Left renal pelvis (tissue), 4 donors: Measurements from ENCODE around the gene MYRIP. TPM values are rescaled to one million over a fixed set of nuclear protein-coding genes. Genes with fewer than 3 reads are reported as not detected.
"Not testable (repeated sequence)": the region's sequence is repeated elsewhere in the genome, so short reads cannot be mapped to it uniquely, and the experiment has no call there.

Experiments
- DNase-seq, 4 donors: peaks; one replicate each; pipeline ENCODE4 v3.0.0-alpha.2; 2013; ENCODE audit warnings: low read depth in 4 of 4, low spot score in 3 of 4
- polyA plus RNA-seq, 4 donors: library from polyadenylated mRNA; unstranded; fragments of 120-200 nt; gene quantifications; one replicate each; pipeline ENCODE4 v1.2.1, GENCODE V29; 2013; ENCODE audit not compliant: insufficient read length in 4 of 4

The MYRIP gene
- polyA plus RNA-seq, 4 donors = 1.1 to 2.2 (median 1.8) TPM

DNA sequence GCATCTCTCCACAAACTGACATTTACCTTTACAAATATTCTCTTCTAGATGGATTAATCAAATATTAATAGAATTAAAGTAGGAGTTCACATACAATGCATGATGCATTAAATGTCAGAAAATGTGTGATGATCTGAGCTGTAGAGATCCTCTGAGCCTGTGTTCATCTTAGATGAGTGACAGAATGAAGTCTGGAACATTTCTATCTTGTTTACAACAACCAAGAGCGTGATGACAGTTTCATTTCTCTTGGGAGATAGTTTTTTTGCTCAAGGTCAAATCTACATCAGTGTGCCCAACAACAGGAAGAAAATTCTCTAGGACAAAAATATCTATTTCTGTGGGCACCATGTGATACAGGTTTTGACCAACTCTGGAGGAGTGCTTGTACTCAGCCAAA is 211.9 kb downstream of the MYRIP start:
- DNase-seq = no peak

DNA sequence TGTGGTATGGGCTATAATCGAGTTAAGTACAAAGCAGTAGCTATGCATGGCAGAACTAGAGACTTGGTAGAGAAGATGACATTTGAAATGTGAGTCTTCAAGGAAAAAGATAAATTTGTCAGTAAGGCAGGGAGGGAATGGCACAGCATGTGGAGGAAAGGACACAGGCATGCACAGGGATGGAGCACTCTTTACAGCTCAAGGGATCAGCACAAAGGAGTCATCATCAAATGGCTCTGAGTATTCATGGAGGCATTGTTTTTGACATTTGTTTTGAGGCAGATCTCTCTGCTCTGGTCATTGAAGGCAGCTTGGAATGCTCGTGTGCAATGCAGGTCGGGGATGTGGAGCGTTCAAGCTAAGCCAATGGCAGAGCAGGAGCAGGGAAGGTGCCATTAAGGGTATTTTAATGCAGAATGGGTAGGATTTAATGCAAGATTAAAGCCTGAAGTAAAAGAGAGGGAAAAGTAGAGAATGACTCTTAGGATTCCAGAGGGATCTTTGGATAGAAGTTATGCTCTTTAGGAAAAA is 213.0 kb downstream of the MYRIP start:
- DNase-seq = no peak

DNA sequence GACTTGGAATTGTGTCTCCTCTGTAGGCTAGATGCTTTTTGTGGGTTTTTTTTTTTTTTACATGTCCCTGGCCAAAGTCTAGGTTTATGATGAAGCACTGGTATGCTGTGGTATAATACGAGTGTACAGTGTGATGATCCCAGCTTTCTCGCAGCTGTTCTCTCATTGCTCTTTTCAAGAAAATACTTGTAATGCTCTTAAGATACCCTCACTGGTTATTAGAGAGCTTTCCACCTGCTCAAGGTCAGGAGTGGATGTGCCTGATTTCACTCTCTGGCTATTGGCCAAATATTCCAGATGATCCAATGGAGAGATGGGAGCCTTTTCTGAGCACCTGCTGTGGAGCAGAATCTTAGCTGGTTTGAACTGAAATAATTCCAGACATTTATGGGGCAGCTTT is 215.1 kb downstream of the MYRIP start:
- DNase-seq = no peak

DNA sequence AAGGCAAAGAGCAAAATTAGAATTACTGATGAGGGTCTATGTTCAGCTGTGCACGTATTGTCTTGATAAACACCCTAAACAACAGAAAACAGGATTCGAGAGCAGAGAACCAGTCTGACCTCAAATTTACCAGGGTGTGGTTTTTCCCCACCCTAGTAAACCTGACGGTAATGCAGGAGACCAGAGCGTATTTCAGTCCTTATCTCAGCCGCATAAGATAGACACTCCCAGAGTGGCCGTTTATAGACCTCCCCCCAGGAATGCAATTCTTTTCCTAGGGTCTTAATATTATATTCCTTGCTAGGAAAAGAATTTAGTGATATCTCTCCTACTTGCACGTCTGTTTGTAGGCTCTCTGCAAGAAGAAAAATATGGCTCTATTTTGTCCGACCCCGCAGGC is 216.5 kb downstream of the MYRIP start:
- DNase-seq = not testable (repeated sequence)

DNA sequence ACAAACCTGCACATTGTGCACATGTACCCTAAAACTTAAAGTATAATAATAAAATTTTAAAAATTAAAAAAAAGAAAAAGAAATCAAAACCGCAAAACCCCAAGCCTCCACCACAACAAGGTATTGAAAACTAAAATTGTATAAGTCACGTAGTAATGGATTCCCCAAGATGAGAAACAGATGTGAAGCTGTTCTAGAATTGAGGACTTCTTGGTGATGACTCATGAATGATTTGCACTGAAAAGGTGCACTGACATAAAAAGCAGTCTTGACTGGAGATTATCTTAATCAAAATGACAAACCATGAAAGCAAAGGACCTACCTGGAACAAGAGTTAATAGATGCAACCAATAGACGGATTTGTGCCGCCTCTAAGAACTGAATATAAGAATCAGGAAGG is 225.8 kb downstream of the MYRIP start:
- DNase-seq = no peak

DNA sequence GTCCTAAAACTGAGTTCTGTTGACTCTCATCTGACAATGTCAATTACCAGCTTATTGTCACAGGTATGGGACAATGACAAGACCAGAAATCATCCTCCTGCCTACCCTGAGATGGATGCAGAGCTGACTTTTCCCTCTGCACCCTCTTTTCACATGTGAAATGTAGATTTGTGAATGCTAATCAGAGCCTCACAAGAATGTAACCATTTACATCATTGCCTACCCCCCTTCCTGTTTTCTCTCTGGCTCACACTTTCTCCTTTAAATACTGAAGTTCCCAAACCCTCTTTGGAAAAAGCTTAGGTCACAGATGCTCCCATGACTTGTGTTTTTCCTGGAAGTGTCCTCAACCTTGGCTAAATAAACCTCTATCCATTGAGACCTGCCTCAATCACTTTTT is 228.2 kb downstream of the MYRIP start:
- DNase-seq = no peak

DNA sequence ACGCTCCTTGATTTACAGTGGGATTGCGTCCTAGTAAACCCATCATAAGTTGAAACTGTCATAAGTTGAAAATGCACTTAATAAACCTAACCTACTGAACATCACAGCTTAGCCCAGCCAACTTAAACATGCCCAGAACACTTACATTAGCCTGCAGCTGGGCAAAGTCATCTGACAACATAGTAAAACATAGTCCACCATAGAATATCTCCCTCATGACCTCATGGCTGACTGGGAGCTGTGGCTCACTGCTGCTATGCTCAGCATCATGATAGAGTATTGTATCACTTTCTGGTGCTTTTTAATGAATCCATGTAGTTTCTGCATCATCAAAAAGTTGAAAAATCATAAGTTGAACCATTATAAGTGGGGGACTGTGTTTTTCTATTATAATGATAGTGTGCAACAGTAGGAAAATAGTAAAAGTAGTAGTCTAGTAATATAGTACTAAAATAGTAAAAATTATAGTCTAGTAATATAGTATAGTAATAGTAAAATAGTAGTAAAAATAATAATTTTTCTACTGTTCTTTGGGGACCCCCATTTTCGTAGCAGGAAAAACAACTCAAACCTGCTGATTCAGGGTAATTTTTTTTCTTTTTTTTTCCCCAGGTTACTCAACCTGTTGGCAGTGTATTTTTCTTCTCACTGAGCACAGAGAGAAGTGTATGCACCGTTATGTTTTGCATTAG is 233.5 kb downstream of the MYRIP start:
- DNase-seq = no peak

DNA sequence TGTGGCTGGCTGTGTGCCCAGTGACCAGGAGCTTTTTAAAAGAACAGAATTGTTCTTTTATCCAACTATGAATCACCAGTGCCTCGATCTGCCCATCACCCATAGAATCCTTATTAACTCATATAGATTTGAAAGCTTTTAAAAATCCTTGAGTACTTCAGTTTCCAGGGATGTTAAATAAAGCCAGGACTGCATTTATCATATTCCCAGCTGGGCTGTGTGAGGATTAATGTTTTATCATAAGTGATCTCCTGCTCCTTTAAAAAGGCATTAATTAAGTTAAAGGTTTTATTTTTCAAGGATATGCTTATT is 234.0 kb downstream of the MYRIP start:
- no peak for DNase-seq

DNA sequence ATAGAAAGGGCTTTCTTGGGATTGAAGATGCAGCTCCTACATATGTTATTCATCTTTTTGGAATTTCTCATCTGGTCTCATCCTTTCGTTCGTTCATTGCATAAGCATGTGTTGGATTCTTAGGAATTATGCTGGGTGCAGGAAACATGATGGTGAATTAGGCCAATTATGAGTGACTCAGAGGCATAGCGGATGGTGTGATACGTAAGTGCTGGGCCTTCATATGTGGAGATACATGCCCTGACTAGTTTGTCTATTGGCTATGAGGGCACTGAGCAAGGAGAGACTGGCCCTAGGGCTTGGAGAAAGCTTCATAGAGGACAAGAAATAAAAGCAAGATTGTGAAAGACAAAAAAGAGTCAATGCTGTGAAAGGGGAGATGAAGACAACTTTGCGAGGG is 235.1 kb downstream of the MYRIP start:
- DNase-seq = no peak

DNA sequence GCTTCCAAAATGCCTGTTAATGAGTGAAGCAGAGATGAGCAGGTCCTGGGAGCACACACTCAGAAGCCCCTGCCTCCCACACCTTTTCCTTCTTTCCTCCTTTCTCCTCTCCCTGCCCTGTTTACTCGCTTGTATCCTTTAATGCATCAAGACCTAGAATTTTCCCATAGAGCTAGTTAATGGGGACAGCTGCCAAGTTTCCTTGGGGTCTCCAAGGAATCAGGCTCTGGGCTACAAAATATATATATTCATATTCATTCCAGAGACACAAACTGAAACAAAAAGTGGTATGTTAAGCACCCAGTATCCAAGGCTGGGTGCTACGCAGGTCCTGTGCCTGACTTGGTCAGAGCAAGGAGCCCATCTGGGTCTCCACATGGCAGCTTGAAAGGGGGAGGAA is 235.6 kb downstream of the MYRIP start:
- no peak for DNase-seq

DNA sequence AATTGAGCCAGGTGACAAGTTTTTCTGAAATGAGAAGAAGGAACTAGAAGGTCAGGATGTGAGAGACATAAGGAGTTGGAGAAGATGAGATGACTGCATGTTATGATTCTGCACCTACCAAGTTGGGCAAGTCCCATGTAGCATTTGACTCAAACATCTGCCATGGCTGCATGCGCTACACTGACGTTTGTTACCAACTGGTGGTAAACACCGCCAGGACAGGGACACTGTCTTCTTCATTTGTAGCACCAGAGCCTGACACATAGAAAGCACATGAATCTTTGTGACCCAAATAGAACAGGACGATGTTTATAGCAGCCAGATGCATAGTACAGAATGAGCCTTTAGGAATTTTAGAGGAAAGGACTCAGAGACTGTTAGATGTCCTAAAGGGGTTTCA is 236.7 kb downstream of the MYRIP start:
- DNase-seq = no peak

DNA sequence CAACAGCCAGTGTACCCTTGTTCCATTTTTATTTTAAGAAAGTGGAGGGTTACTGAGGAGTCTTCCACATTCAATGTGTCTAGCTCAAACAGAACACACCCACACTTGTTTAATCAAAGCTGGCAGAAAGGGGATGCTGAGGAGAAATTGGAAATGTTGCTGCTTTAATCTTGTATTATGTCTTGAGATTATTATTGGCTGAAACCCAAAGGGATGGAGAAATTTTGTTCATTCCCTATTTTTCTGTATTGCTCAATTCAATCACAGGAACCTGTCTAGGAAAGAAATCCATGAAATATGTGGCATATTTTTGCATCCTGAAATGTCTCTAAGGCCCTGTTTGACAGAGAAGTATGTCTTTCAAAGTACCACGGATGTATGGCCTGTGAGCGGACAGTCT is 238.0 kb downstream of the MYRIP start:
- DNase-seq = no peak

DNA sequence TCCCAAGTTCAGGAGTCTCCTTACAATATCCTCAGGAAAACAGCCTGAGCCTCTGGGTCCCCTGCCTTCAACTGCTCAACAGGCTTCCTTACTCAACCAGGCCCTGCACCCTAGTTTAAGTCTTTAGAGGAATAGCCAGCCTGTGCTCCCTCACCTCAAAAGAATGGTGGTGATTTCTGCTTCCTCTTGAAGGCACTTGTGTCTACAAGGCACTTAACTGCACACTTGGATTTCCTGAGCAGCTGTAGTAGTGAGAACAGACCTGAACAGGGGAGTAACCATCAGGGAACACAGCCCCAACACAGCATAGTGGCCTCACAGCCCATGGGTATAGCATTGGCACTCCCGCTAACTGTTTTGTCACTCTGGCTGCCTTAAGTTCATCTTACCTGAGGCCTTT is 244.3 kb downstream of the MYRIP start:
- no peak for DNase-seq

DNA sequence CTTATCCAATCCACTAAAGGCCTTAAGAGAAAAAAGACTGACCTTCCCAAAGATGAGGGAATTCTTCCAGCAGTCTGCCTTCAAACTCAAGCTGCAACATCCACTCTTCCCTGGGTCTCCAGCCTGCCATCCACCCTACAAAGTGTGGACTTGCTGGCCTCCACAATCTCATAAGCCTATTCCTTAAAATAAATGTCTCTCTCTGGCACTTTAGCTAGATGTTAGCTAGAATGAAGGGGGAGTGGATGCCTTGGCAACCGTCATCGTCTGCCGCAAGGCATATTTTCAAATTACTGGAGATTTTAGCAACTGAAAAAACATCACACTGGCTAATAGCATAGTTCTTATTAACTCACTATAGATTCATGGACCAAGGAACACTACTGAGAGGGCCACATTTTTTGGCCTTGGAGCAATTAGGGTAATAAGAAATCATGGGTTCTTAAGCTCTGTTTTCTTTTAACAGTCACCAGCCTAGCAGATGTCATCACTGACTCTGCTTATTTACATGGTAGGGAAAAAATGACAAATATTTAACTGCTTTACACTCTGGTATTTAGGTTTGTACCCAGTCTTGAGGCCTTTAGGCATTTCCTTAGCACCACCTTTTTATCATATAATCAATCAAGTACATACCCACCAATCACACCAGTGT is 245.3 kb downstream of the MYRIP start:
- no peak for DNase-seq

DNA sequence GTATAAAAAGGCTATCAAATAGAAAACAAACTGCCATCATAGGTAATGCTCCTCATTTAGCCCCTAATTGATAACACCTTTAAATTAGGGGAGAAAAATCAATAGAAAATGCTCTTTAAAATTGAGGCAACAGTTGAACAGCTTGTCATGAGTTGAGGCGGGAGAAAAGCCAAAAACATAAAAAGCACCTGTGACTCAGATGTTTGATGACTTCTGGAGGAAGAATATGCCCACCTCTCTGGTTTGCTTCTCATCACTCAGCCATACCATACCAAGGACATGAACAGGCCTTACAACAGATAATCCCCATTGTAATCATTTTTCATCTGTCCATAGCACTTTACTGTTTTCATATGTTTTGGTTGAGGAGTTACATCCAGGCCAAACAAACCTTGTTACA is 246.0 kb downstream of the MYRIP start:
- no peak for DNase-seq

DNA sequence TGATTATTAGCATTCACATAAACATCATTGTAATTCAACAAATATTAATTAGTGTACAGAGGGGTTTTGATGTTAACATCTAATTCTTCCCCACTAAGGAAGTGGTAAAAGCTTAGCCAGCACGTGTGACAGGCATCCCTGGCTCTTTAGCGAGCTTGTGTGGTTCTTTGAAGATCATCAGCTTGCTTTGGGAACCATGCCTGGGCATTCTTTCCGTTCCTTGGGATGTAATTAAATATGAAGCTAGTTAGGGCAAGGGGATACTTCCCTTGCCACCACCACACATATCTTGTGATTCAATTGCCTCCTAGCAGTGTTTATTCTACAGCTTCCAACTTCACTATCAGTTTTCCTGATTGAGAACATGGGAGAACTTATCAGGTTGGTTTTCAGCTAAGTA is 246.5 kb downstream of the MYRIP start:
- no peak for DNase-seq

DNA sequence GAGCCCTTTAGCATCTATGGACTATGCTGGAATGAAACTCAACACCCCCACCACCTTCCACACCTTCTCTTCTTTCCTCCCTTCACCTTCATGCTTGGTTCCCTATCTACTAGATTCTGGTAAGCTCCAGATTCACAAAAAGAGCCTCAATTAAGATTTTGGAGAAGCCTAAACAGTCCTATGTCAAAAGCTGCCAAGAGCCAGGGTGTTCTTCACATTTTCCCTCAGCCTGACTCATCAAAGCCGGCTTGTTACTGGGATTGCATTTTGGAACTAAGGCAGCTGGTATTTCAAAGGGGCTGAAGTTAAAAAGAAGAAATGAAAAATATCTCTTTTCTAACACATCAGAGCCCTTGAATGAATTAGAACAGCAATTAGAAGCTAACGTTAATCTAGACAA is 247.7 kb downstream of the MYRIP start:
- no peak for DNase-seq

DNA sequence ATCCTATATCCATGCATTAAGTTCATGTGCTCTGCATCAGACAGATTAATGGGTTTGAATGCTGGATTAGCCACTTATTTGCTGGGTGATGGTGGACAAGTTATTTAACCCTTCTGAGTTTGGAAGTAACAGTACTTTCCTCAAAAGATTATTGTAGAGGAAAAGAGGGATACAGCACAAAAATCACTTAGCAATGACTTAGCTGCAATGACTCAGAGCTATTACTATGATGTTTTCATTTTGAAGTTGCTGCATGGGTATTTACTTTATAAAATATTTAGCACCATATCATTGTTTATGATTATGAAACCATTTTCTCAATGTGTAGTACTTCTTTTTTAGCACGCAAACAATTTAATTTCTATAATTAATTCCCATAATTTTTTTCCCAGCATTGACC is 248.4 kb downstream of the MYRIP start:
- DNase-seq = no peak

DNA sequence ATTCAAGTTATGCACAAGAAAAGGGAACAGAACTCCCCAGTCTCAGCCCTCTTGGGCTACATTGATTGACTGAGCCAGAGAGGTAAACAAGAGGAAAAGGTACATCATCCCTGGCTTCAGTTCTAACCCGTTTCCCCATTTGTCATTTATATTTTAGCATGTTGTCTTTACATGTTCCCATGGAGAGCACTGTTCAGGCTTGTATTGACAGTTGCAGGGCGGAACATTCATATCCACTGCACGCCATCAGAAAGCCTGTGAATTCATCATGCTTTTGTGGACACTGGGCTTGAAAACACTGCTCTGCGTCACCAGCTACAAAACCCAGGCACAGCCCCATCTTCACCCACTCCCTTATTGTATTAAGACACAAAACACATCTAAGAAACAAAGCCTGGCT is 259.2 kb downstream of the MYRIP start:
- no peak for DNase-seq

DNA sequence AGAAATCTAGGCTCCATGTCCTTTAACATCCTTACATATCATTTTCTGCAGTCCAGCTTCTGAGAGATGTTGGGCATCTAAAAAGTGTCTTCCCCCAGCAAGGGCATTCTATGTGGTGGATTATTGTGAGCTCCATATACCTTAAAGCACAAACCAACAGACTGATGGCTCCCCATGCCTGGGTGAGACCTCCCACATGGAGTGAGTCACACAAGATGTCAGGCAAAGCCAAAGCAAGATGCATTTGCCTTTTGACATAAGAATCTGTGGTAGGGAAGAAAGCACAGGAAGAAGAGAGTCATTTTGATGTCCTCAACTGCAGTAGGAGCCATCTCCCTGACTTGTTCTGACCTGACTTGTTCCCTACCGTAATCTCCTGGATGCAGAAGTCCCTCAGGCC is 261.4 kb downstream of the MYRIP start:
- no peak for DNase-seq

DNA sequence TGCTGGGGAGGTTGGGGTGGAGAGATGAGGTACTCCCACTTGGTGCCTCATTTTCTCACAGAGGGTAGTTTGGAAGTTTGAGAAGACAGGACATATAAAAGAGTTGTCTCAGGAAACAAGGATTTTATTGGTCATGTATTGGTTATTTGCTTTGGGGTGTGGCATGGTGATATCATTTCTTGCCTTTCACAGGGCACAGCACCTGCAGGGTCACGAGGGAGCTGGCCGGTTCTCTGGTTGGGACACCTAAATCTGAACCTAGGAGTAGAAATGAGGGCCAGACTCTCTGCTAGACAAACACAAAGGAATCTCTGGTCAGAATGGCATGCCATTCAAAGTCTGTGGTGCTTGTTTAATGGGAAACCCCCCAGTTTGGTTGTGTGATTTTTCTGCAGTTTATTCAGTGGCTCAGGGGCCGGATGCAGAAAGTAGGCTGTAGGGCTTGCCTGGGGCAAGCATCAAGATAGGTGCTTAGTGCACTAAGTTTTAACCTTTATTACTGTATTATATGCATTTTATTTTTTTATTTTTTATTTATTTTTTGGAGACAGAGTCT is 262.4 kb downstream of the MYRIP start:
- no peak for DNase-seq

DNA sequence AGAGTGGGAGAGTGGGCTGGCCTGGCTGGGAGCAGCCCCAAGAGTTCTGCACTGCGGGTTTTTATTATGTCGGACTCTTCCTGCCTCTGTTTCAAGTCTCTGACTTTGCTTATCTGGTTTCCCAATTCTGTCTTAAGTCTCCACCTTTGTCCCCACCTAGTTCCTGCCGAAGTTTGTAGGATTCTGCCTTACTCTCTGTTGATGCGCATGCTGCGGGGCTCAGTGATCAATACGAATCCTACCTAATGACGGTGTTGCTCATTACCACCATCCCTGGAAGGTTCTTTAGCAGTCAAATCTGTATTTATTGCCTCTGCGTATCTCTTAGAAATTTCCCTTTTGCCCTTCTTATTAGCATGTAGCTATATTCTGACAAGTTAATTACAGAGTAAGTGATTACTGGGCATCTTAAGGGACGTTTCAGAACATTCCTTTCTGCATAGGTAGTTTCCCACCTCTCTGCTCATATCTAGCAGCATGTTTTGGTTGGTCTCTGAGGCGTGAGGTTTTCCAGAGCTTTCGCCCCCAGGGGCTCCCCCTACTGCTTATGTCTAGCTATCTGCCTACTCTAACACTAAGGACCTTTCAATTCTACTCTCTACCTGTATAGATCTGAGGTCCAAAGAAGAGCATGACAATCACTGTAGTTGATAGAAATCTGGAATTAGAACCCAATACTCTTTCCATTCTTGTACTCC is 264.1 kb downstream of the MYRIP start:
- no peak for DNase-seq
